Hepatocyte (in vitro differentiated cells): Measurements from ENCODE around the gene RPL26. TPM values are rescaled to one million over a fixed set of nuclear protein-coding genes. Genes with fewer than 3 reads are reported as not detected.
"Not testable (repeated sequence)": the region's sequence is repeated elsewhere in the genome, so short reads cannot be mapped to it uniquely, and the experiment has no call there.

ENCODE experiments used
- DNase-seq: peaks from one replicate; pipeline ENCODE4 v3.0.0-alpha.2; 2016; ENCODE audit warnings: low spot score
- H2AFZ ChIP-seq: fragments of 200-600 bp; sonication (generic); 2 replicates; pipeline ENCODE4 v1.6.0; 2016; ENCODE audit warnings: antibody characterized with exemption, mild to moderate bottlenecking
- H3K27ac ChIP-seq: fragments of 200-600 bp; sonication (generic); 2 replicates; pipeline ENCODE4 v1.5.1; 2016; ENCODE audit warnings: mild to moderate bottlenecking
- H3K27me3 ChIP-seq: fragments of 200-600 bp; sonication (generic); 2 replicates; pipeline ENCODE4 v1.6.1; 2016
- H3K36me3 ChIP-seq: fragments of 200-600 bp; sonication (generic); replicated peaks from 2 replicates; pipeline ENCODE4 v1.5.1; 2016; ENCODE audit warnings: low read depth; ENCODE audit not compliant: insufficient read depth
- H3K4me1 ChIP-seq: fragments of 200-600 bp; sonication (generic); 2 replicates; pipeline ENCODE4 v1.5.1; 2016; ENCODE audit warnings: mild to moderate bottlenecking, moderate library complexity; ENCODE audit not compliant: insufficient read depth
- H3K4me2 ChIP-seq: fragments of 200-600 bp; sonication (generic); 2 replicates; pipeline ENCODE4 v1.6.0; 2016
- H3K4me3 ChIP-seq: fragments of 200-600 bp; sonication (generic); 2 replicates; pipeline ENCODE4 v1.5.1; 2016; ENCODE audit warnings: mild to moderate bottlenecking
- H3K79me2 ChIP-seq: fragments of 200-600 bp; sonication (generic); 2 replicates; pipeline ENCODE4 v1.6.0; 2017; ENCODE audit warnings: mild to moderate bottlenecking
- H3K9me2 ChIP-seq: fragments of 200-600 bp; sonication (generic); replicated peaks from 2 replicates; pipeline ENCODE4 v1.6.0; 2017; ENCODE audit warnings: mild to moderate bottlenecking; ENCODE audit not compliant: insufficient read depth
- H3K9me3 ChIP-seq: fragments of 200-600 bp; sonication (generic); 2 replicates; pipeline ENCODE4 v1.5.1; 2016; ENCODE audit warnings: low read depth, mild to moderate bottlenecking
- H4K20me1 ChIP-seq: fragments of 200-600 bp; sonication (generic); 2 replicates; pipeline ENCODE4 v1.6.0; 2016; ENCODE audit warnings: mild to moderate bottlenecking; ENCODE audit not compliant: insufficient read depth, poor library complexity, severe bottlenecking
- CTCF ChIP-seq: fragments of 200-600 bp; sonication (generic); IDR thresholded peaks from 2 replicates; pipeline ENCODE4 v1.5.1; 2016; ENCODE audit warnings: antibody characterized with exemption, mild to moderate bottlenecking; ENCODE audit not compliant: poor library complexity
- EZH2 ChIP-seq: fragments of 200-600 bp; sonication (generic); IDR thresholded peaks from 2 replicates; pipeline ENCODE4 v1.6.1; 2016; ENCODE audit warnings: antibody characterized with exemption, mild to moderate bottlenecking, borderline replicate concordance
- EZH2phosphoT487 ChIP-seq: fragments of 200-600 bp; sonication (generic); IDR thresholded peaks from one replicate; pipeline ENCODE4 v1.6.1; 2018; ENCODE audit warnings: antibody characterized with exemption, mild to moderate bottlenecking, low read depth, moderate library complexity; ENCODE audit not compliant: unreplicated experiment, severe bottlenecking
- WGBS: methylation state at CpG from one replicate; pipeline ENCODE4 v1.1.6; 2016; ENCODE audit warnings: low lambda C conversion rate; ENCODE audit errors: missing lambda C conversion rate; 5-methylcytosine and 5-hydroxymethylcytosine counted together
- polyA plus RNA-seq: library from polyadenylated mRNA; unstranded; fragments of >200 nt; fragmentation: Nextera tagmentation; extraction: Ambion mirVana; gene quantifications from 2 replicates; pipeline ENCODE4 v1.2.1, GENCODE V29; 2016
- total RNA-seq: library from RNA; depleted of rRNA; stranded (reverse); fragments of >200 nt; gene quantifications from 2 replicates; pipeline ENCODE4 v1.2.3, GENCODE V29; 2014

RPL26 gene
- total and polyA plus RNA-seq, 2 experiments from 2014 or later = 411 to 3,628 TPM

- DNase-seq = no peak
- no peaks in the 10 kb centered on the region for H3K9me3 ChIP-seq
- H3K4me3 ChIP-seq = no peak overlapping the region
- H2AFZ ChIP-seq = no peak overlapping the region
- H3K4me2 ChIP-seq = no peak overlapping the region
- no peaks in the 10 kb centered on the region for H3K36me3 ChIP-seq
- H3K4me1 ChIP-seq = no peaks in the 10 kb centered on the region
- H4K20me1 ChIP-seq = no peaks in the 10 kb centered on the region
- no peaks in the 10 kb centered on the region for H3K27me3 ChIP-seq
- H3K27ac ChIP-seq = no peak overlapping the region
- TF ChIP-seq CTCF (no peak), EZH2phosphoT487 (no peak), EZH2 (no peak)
- no peaks in the 10 kb centered on the region for H3K79me2 ChIP-seq
- WGBS = 87% methylated on average over 8 of the region's 8 CpGs
- H3K9me2 ChIP-seq = no peaks in the 10 kb centered on the region
Measured at GRCh38 chr17:8354236-8354635, 28.8 kb downstream of the RPL26 start.

GRCh38 chr17:8353736-8354135 is 29.3 kb downstream of the RPL26 start:
- H3K27me3 ChIP-seq = no peaks in the 10 kb centered on the region
- H3K36me3 ChIP-seq = no peaks in the 10 kb centered on the region
- no peak overlapping the region for H3K27ac ChIP-seq
- no peaks in the 10 kb centered on the region for H4K20me1 ChIP-seq
- no peaks in the 10 kb centered on the region for H3K9me3 ChIP-seq
- no peak for DNase-seq
- H2AFZ ChIP-seq = no peak overlapping the region
- no peaks in the 10 kb centered on the region for H3K9me2 ChIP-seq
- H3K4me3 ChIP-seq = no peak overlapping the region
- no peak overlapping the region for H3K4me2 ChIP-seq
- no peaks in the 10 kb centered on the region for H3K4me1 ChIP-seq
- H3K79me2 ChIP-seq = no peaks in the 10 kb centered on the region
- TF ChIP-seq EZH2phosphoT487 (no peak), CTCF (no peak), EZH2 (no peak)
- WGBS = 87% methylated on average over 7 of the region's 7 CpGs

- no peak overlapping the region for H3K4me3 ChIP-seq
- TF ChIP-seq EZH2 = no peak
- TF ChIP-seq CTCF = no peak
- no peak for TF ChIP-seq EZH2phosphoT487
- H3K79me2 ChIP-seq = no peaks in the 10 kb centered on the region
- WGBS = 92% methylated on average over 7 of the region's 7 CpGs
- H4K20me1 ChIP-seq = no peaks in the 10 kb centered on the region
- H3K27me3 ChIP-seq = no peaks in the 10 kb centered on the region
- no peaks in the 10 kb centered on the region for H3K9me2 ChIP-seq
- H2AFZ ChIP-seq = no peak overlapping the region
- no peaks in the 10 kb centered on the region for H3K9me3 ChIP-seq
- no peak overlapping the region for H3K27ac ChIP-seq
- no peak overlapping the region for H3K4me2 ChIP-seq
- no peaks in the 10 kb centered on the region for H3K4me1 ChIP-seq
- no peaks in the 10 kb centered on the region for H3K36me3 ChIP-seq
- DNase-seq = no peak
Measured at GRCh38 chr17:8350339-8350738, 32.7 kb downstream of the RPL26 start.

GRCh38 chr17:8347001-8347400 is 36.0 kb downstream of the RPL26 start:
- H4K20me1 ChIP-seq, H3K79me2 ChIP-seq, H3K9me2 ChIP-seq, H3K36me3 ChIP-seq, H3K27ac ChIP-seq, H3K4me3 ChIP-seq, H3K4me2 ChIP-seq, H3K27me3 ChIP-seq, DNase-seq, H2AFZ ChIP-seq, H3K4me1 ChIP-seq, H3K9me3 ChIP-seq: not testable (repeated sequence)
- 88% methylated on average over 11 of the region's 25 CpGs for WGBS
